Fibroblast of upper back skin (primary cell): ENCODE data around the gene PAPSS1.
A peak's percentile ranks its signal among the peaks of the same experiment; 100 is the strongest.
"Not testable (repeated sequence)": the region's sequence is repeated elsewhere in the genome, so short reads cannot be mapped to it uniquely, and the experiment has no call there.

Experiments
- DNase-seq: peaks from one replicate; pipeline ENCODE4 v3.0.0-alpha.2; 2013

Gene PAPSS1

DNA sequence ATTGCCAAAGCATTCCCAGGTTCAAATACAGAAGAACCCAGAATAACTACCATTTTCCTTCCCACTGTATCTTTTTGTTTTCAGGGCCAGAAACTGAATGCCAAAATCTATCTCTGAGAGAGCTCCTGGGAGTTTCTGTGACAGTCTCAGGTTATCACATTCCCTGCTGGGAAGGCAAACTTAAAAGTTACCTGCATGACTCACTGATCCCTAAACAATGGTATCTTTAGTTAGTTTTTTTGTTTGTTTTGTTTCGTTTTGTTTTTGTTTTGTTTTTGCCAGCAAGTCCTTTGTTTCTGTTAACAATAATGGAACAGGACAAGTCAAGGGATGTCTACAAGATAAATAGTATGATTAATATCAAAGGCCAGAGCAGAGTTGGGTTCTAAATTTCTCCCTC, 34.3 kb downstream of the PAPSS1 start:
- no peak for DNase-seq

DNA sequence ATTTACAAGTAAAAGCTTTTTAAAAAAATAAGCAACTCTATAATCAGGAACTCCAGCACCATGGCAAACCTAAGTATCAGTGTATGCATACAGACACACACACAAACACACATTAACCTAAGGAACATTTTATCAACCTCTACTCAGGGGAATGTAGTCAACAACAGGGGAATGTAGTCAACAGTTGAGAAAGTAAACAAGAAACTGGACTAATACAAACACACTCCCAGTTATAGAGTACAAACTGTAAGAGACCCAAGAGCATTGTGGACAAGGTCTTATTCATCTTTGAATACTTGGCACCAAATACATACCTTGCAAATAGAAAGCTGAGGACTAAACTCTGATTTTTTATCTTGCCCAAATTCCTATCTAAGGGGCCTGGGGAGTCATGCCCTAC, 36.2 kb downstream of the PAPSS1 start:
- DNase-seq: no peak

DNA sequence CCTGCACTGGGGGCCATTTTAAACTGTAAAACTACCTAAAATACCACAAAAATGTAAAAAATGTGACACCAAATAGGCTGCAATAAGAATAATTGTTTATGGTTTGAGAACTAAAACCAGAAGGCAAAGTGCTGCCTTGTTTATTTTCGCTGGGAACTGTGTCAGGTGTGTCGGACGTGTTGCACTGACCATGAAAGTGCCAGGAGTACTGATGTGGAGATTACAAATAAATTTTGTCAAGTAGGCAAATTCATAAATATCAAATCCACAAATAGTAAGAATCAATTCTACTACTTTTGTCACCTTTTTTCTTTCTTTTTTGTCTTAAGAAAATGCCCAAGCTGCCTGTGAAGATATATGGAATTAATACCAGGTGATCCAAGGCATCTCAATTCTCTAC, 37.7 kb downstream of the PAPSS1 start:
- no peak for DNase-seq

DNA sequence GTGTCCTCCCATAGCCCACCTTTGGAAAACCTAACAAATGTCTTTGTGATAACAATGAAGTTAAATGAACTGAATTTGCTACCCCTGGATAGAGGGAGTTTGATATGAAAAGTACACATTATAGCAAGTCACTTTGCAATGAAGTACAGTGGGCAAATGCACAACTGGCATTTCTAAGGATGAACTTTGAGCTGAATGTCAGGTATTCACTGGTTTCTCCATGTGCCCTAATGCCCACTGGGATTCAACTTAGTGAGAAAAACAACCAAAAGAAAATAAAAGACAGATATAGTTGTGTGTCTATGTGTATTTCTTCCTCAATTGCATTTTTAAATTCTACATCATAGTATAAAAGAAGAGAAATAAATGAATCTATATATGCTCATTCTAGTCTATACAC, 51.0 kb downstream of the PAPSS1 start:
- DNase-seq: no peak

DNA sequence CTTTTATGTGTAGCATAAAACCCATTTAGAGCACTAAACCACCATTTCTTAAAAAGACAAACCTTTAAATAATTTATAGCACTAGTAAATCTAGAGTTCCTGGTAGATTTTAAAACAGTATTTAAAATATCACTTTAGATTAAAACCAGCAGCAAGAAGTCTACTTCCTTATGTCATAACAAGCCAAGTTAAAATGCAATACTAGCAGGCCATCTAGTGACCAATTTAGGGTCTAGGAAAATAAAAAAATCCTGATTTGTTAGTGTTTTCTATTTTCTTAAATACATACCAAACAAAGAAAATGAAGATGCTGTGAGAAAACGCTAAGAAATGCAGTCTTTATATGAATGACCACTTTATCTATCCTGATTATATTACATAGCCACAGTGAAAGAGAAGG, 53.9 kb downstream of the PAPSS1 start:
- DNase-seq: peak; percentile 49

DNA sequence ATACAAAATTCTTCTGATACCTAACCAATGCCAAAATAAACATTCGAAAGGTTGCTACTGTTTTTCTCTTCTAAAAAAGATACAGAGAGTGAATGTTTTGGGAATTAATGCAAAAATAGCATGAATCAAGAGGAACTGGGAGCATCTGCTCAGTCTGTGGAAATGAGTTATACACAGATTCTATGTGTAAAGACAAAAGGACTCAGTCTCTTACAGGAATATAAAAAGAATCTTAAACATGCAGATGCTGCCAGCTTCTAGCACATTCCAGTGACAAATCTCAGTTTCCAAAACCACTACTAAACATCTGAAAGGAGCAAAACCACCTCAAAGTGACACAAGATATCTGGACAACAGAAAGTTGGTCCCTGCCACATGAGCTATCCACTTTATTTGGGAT, 55.0 kb downstream of the PAPSS1 start:
- peak; percentile 43 for DNase-seq

DNA sequence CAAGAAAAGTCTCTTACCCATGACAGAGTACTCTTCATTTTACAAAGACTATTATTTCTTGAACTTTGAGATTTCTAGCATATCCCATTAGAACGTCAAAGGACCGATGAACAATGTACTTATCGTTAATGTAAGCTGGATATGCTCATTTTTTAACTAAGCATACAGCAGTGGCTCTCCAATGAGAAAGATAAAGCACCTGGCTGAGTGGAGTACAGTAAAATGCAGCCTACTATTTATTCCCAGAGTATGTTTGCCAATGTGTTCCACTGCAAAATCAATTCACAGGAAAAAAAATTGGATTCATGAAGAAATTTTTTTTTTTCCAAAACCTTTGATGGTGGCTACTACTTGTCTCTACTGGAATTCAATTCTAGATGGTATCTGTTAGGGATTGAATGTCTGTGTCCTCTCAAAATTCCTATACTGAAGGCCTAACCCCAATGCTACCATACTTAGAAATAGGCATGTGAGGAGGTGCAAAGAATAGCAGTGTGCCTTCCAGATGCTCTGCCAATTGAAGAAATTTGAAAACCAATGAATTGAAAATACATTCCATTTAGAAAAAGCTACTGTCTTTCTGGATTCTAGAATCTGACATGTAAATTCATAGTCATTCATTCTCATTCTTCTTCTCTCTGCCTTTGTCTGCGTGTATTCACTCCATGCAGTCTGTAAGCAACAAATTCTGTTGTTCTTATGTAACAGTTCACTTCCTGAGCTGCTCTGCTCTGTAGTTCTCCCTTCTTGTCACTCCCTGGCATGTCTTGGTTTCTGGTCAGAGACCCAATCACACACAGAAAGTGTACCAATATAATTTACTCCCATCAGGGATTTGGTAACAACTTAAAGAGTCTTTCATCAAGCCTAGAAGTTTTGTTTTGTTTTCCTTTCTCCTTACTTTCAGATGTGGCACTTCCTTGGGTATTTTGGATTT, 61.4 kb downstream of the PAPSS1 start:
- DNase-seq: no peak

DNA sequence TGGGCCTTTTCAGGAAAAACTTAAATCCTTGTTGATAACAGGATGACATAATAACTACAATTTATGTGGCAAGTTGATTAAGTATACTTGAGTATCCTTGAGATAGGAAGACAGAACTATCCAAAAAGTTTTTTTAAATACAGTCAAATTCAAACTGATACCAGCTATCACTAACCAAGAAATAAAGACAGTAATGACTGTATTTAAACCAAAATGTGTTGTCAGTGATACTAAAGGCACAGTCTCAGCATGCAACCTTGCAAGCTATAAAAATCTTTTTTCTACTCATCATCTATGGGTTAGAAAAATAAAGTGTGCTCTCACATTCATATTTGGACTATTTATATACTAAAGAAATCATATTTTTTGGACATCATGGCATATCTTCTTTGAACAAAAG, 64.7 kb downstream of the PAPSS1 start:
- DNase-seq: no peak

DNA sequence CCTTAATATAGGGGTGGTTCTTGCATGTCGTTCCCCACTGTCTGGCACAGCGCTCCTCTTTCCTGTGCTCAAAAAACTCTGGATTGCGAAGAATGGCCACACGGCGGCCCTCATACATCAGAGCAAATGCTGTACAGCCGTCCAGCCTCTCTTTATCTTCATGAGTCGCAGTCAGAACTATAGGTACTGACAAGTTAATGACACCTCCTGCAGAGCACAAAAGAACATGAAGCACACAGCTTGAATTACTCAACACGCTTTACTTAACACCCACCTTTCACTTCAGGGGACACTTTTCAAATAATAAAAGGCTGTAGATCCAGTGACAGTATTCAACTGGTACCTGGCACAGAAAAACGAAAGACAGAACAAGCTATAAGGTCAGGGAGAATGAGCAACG, 65.3 kb downstream of the PAPSS1 start:
- DNase-seq: peak; percentile 61

DNA sequence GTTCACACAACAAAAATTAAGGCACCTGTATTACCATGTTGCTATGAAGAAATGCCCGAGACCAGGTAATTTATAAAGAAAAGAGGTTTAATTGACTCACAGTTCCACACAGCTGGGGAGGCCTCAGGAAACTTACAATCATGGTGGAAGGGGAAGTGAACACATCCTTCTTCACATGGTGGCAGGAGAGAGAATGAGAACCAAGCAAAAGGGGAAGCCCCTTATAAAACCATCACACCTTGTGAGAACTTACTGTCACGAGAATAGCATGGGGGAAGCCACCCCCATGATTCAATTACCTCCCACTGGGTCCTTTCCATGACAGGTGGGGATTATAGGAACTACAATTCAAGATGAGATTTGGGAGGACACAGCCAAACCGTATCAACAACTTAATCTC, 68.6 kb downstream of the PAPSS1 start:
- DNase-seq: not testable (repeated sequence)

DNA sequence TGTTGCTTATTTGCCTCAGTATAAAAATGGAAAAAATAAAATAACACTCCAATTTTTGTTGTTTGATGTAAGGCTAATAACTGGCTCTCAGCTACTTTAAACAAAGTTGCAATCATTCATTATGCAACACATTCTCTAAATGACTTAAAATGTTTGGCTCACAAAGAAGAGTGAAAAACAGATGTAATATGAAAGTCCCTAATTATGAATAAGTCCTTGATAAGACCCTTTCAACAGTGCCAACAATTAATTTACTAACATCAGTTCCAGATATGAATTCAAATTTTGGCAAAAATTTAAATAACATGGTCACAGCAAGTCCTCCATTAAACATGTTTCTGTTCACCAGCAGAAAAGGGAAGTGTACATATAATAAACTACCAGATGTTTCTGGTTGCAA, 69.8 kb downstream of the PAPSS1 start:
- no peak for DNase-seq

DNA sequence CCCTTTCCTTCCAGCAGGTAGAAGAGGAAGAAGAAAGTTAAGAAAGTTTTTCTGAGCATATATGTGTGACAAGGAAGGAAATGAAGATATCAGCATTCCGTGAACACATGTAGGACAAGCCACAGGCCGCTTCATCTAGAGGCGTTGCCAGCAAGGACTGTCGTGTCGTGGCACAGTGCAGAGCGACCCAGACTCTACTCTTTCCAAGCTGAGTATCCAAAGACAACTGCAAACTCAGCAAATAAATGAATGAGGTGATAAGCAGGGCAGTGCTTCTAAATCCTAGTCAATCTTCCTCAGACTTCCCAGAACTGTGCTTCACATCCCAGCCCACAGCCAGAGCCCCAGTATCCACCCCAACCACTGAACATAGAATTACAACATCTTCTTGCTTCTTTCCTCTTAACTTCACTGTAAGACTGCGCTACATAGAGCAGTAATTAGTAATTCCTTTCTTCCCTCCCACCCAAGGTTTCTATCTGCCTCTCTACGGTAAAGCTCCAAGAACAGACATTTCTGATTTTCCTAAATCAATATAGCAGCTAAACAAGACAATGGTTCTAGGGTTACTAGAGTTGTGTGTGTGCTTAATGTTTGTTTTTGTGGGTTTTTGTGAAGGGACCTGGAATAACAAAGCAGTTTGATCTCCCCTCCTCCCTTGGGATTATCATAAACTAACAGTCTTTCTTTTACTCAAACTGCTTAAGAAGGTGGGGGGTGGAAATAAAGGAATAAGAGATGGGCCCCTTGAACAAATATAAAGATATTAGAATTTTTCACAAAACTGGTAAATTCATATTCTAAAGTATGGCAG, 71.6 kb downstream of the PAPSS1 start:
- no peak for DNase-seq

DNA sequence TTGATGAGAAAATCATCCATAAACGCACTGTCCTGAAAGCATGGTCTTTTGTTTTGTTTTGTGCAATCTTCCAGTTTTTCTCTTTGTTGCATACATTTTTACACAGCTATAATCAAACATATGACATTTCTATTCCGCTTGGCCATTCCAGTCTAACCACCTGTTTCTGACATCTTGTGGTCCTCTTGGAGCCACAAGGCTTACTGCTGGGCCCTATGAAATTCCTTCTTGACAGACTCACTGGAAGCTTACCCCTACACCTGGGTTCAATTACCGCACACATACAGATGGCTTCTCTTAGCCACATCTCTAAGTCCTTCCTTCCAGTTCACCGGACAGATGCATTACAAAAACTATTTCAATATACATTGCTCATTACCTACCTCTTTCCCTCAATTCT, 72.4 kb downstream of the PAPSS1 start:
- DNase-seq: peak; percentile 84

DNA sequence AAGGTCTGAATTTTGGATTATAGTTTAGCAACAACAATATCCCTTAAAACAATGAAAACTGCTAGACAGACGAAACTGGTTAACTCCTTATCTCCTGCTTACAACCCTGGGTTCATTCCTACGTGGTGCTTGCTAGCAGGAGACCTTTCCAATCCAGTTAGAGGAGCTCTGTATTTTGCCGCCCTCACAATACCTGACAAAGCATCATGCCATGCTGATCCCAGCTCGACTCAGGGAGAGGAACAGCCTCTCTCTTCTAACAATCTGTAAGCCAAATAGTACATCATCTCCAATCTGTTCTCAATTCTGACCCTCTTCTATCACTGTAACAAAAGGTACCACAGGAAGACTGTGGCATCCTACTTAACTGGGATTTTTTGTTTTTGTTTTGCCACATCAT, 74.4 kb downstream of the PAPSS1 start:
- DNase-seq: no peak

DNA sequence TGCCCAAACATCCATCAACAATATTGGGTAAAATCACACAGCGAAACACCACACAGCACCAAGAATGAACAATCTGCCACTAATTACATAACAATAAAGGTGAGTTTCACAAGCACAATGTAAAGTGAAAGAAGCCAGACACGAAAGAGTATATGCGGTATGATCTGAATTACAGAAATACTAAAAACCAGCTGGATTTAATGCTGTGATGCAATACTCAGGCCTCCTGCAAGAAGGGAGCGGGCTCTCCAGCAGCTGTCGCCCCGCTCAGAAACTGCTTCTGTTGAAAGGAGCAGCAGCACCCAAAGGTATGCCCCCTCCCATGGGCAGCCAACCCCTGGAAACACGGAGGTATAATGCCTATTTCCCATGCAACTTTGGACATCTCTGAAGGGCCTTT, 77.0 kb downstream of the PAPSS1 start:
- DNase-seq: peak; percentile 28

DNA sequence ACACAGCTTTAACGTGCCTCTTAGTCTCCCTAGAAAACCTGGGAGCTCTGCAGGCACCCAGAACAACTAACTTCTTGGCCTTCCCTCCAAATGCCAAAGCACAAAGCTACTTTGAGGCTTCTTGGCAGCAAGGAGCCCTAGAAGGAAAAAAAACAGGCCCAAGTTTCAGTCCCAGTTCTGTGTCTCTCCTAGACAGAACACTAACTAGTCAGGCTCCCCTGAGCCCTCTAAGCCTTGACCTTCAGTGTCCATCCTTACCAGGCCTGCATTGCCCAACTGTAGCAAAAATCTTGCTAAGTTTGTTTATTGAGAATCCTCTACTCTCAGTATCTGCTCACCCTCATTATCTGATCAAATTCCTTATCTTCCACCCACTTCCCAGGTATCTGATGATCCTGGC, 79.2 kb downstream of the PAPSS1 start:
- no peak for DNase-seq

DNA sequence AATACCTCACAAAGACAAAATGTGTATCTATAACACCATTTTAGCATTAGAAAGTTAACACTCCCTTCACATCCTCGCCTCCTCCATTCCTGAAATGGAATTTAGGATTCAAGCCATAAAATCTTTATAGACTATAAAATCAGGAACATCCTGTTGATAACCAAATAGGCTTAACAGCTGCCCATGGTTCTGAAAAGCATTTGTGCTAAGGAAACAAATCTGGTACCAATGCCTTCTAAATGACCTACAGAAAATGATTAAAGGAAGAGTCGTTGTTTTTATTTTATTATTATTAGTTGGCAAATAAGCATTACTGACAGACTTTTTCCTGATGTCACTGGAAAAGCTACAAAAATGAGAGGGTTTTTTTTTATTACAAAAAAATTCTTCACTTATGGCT, 79.8 kb downstream of the PAPSS1 start:
- no peak for DNase-seq

DNA sequence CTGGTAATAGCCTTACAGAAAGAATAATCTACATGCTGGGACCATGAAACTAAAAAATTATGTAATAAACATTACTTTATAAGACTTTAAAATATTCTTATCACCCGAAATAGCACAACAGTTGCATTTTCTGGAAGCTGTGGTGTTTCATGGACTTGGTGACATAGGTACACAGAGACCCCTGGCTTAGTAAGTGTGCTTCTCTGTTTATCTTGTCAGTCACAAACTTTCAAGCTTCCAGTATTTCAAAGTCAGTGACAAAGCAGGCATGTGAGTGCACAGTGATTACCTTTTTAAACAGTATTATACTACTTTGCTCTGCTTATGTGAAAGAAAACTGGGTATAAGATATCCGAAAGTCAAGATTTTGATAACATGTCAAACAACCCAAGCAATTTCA, 84.3 kb downstream of the PAPSS1 start:
- no peak for DNase-seq

DNA sequence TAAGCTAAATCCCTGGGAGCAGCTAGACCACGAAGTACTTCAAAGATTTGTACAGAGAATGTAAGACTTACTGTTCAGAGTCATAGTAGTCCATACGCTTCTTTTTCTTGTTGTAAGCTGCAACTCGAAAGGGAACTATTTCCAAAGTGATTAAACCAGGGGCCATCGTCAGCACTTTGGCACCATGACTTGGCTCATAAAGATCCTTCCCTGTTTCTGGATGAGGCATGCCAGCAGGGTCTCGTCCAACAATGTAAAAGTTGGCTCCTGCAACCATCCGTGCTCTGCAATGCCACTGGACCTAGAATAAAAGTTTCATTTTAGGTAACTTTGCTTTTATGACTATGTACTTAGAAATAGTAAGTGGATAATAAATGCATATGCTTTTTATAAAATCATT, 88.5 kb downstream of the PAPSS1 start:
- DNase-seq: no peak

DNA sequence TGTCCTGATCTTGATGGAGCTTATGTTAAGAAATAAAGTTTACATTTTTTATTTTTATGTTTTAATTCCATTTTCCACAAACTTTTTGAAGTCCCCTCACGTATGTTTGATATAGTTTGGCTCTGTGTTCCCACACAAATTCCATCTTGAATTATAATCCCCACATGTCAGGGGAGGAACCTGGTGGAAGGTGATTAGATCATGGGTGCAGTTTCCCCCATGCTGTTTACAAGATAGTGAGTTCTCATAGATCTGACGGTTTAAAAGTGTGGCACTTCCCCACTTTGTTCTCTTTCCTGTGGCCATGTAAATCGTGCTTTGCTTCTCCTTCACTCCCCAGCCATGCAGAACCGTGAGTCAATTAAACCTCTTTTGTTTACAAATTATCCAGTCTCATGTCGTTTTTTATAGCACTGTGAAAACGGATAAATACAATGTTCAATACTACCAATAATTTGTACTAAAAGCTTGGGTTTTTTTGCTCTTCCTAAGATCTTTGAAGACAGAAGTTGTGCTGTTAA, 89.8 kb downstream of the PAPSS1 start:
- no peak for DNase-seq

DNA sequence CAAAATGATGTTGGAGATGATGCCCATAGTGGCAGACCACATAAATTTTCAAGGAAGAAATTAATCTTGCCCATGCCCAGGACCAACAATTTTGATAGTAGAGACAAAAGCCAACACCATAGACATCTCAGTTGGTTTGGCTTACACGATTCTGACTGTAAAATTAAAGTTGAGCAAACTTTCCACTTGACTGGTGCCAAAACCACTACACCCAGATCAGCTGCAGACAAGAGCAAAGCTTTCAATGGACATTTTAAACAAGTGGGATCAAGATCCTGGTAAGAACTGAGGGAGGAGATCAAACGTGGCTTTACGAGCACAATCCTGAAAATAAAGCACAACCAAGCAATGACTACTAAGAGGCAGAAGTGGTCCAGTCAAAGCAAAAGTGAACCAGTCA, 90.7 kb downstream of the PAPSS1 start:
- DNase-seq: no peak

DNA sequence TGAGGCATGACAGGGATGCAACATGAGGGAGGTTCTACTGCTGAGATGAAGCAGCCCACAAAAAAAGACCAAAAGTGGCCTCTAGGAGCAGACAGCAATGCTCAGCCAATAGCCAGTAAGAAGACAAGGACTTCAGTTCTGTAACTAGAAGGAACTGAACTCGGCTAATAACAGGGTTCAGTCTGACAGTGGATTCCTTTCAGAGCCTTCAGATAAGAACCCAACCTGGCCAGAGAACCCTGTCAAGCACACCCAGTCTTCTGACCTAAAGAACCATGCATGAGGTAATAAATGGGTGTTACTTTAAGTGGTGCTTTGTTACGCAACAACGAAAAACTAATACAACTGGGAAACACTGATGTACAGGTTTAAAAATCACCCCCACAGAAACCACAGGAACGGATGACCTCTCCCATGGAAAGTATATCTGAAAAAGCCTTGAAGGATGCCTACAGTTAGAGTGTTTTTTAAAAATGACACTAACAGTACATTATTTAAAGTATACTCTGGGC, 94.6 kb downstream of the PAPSS1 start:
- DNase-seq: no peak

DNA sequence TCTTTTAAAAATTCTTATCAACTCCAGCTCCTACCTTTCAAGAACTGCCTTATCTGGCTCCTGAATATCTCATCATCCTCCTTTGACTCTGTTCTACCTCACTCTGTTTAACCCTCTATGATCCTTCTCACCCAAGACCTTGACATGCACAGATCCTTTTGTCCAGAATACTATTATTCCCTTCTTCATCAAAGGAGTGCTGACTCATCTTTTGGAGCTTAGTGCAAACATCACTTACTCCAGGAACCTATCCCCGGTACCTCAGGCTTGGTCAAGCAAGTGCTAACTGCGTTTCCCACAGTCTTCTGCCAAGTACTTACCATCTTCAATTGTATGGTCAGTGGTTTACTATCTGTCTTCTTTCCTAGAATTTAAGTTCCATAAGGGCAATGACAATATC, 96.0 kb downstream of the PAPSS1 start:
- DNase-seq: no peak

DNA sequence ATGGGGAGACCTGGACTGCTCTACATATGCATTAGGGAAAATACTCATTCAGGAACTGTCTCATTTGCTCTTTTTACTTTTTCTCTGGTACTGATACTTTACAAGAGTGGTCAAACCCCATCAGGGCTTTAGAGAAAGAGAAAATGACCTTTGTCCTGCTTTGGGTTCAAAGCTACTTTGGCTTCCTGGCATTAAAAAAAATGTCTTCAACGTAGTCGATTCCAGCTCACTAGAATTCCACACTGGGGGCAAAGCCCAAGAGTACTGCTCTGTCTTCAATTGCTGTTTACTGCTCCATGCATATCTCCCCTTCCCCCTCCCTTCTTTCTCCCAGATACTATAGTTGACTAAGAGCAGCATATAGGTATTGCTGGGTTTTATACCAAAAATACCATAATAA, 98.0 kb downstream of the PAPSS1 start:
- DNase-seq: no peak
